IPS-18c (cell line): Measurements from ENCODE around the gene ATP2B2.

ENCODE experiments used
- H3K4me3 ChIP-seq: 2 replicates; pipeline ENCODE4 v1.7.0; 2013; ENCODE audit warnings: low read depth, mild to moderate bottlenecking, low read length, moderate library complexity; ENCODE audit not compliant: insufficient read depth
- H3K9me3 ChIP-seq: one replicate; pipeline ENCODE4 v1.6.1; 2013; ENCODE audit warnings: mild to moderate bottlenecking, low read length, moderate library complexity; ENCODE audit not compliant: control insufficient read depth, insufficient read depth

Gene ATP2B2

DNA sequence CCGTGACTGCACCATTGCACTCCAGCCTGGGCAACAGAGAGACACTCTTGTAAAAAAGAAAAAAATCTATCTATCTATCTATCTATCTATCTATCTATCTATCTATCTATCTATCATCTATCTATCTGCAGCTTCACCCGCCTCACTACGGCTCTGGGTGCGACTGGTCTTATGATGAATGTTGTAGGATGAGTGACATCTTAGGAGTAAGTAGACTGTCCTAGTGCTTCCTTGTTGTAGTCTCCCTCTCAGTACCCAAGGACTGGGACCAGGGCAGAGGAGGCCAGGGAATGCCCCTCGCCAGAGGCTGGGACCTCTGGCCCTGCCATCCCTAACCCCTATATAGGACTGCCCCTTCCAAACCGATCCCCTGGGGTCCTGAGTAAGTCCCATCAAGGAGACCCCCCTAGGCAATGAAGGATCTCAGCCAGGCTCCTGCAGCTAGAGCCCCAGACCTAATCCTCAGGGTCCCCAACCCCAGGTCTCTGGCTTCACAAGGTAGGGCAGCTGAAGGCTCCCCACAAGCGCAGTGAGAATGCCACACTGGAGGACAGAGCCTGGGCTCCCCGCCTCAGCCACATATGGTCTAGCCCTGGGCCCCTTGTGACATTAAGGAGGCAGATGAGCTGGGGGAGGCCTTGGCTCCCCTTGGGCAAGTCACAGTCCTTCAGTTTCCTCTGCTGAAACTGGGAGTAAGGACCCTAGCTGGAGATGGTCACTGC is 183.6 kb downstream of the ATP2B2 start:
- H3K4me3 ChIP-seq = no peak overlapping the region
- no peaks in the 10 kb centered on the region for H3K9me3 ChIP-seq

- H3K9me3 ChIP-seq = no peaks in the 10 kb centered on the region
- peak overlapping the region; percentile 98 for H3K4me3 ChIP-seq
Measured at GRCh38 chr3:10320320-10320677, 185.1 kb downstream of the ATP2B2 start.

DNA sequence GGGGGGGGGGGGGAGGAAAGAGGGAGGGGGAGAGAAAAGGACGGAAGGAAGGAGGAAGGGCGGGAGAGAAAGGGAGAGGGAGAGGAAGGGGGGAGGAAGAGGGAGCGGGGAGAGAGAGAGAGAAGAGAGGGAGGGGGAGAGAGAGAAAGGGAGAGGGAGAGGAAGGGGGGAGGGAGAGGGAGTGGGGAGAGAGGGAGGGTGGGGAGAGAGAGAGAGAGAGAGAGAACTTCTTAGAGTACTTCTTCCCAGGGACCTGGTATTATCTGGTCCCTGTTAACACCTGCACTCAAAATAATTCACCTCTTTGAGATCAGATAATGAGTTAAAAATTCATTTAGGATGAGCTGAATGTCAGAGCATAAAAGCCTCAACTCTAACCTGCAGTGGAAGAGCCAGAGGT is 185.6 kb downstream of the ATP2B2 start:
- H3K4me3 ChIP-seq = peak overlapping the region; percentile 98

DNA sequence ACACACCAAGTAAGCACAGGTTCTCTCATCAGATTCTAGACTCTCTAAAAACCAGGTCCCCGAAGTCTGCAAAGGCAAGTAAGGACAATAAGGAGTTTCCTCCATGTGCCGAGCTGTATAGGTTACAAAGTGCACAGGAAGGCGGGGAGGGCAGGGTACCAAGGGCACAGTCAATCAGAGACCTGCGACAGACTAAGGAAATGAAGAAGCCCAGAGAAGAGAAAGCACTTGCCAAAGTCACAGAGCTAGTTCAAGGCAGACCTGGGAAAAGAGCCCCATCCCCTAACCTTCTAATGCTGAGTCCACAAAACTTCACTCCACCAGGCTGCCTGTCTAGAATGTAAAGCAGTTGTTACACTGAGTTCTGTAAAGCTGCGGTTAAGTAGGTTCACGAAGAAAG is 186.1 kb downstream of the ATP2B2 start:
- no peak overlapping the region for H3K4me3 ChIP-seq
- no peaks in the 10 kb centered on the region for H3K9me3 ChIP-seq

More for the DNA sequence above, 185.6 kb downstream of the ATP2B2 start:
- H3K9me3 ChIP-seq = no peaks in the 10 kb centered on the region

GRCh38 chr3:10317961-10318350 is 187.4 kb downstream of the ATP2B2 start:
- Histone ChIP-seq H3K4me3 (no peak overlapping the region), H3K9me3 (no peaks in the 10 kb centered on the region)

- H3K9me3 ChIP-seq = no peaks in the 10 kb centered on the region
- H3K4me3 ChIP-seq = no peak overlapping the region
Measured at GRCh38 chr3:10317311-10317960, 187.9 kb downstream of the ATP2B2 start.

GRCh38 chr3:10315771-10316344 is 189.5 kb downstream of the ATP2B2 start:
- H3K4me3 ChIP-seq = no peak overlapping the region

GRCh38 chr3:10315101-10315500 is 190.3 kb downstream of the ATP2B2 start:
- H3K4me3 ChIP-seq = no peak overlapping the region
- H3K9me3 ChIP-seq = no peaks in the 10 kb centered on the region

More at GRCh38 chr3:10315771-10316344, 189.5 kb downstream of the ATP2B2 start:
- no peaks in the 10 kb centered on the region for H3K9me3 ChIP-seq

- no peak overlapping the region for H3K4me3 ChIP-seq
- no peaks in the 10 kb centered on the region for H3K9me3 ChIP-seq
Measured at GRCh38 chr3:10312861-10313260, 192.5 kb downstream of the ATP2B2 start.

GRCh38 chr3:10312391-10312790 is 193.0 kb downstream of the ATP2B2 start:
- no peak overlapping the region for H3K4me3 ChIP-seq
- H3K9me3 ChIP-seq = no peaks in the 10 kb centered on the region

DNA sequence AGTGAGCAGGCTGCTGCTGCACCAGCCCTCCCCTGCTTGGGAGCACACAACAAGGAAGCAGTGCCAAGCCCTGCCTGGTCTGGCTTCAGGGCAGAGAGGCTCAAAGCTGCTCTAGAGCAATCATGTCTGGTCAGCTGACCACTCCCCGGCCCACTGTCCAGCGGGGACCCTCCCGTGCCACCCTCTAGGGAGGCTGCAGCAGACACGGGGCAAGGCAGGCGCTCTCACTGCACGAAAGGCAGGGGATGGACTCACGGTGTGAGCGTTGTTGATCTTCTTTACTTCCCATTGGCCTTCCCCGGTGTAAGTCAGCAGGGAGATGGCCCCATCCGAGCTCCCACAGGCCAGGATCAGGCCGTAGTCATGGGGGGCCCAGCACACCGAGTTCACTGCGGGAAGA is 193.7 kb downstream of the ATP2B2 start:
- Histone ChIP-seq H3K9me3 (no peaks in the 10 kb centered on the region), H3K4me3 (no peak overlapping the region)

- no peak overlapping the region for H3K4me3 ChIP-seq
- H3K9me3 ChIP-seq = no peaks in the 10 kb centered on the region
Measured at GRCh38 chr3:10310578-10310977, 194.8 kb downstream of the ATP2B2 start.

DNA sequence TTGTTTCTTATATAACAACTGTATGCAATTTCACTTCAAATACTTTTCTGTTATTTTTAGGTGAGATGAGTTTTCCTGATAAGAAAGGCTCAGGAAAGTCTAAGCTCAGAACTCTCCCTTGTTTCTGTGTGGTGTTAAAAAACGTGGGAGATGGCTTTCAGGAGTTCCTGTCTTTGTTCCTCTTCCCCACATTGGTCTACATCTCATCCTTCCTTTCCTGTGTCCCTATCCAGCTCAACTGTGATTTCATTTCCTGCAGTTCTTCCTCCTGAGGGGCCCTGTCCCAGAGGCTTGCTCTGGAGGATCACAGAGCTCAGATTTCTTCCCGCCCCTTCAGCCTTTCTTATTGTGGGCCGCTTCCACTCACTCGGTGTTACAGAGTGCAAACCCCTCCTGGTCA is 195.7 kb downstream of the ATP2B2 start:
- H3K4me3 ChIP-seq = no peak overlapping the region
- no peaks in the 10 kb centered on the region for H3K9me3 ChIP-seq

DNA sequence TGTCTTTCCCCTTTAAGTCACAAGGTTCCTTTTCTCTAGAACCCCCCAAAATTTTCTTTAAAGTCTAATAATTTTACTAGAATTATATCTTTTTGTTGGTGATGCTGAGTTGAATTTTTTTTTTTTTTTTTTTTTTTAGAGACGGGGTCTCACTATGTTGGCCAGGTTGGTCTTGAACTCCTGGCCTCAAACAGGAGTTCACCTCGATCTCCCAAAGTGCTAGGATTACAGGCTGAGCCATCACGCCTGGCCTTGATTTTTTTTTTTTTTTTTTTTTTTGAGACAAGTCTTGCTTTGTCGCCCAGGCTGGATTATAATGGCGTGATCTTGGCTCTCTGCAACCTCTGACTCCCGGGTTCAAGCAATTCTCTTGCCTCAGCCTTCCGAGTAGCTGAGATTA is 196.7 kb downstream of the ATP2B2 start:
- H3K4me3 ChIP-seq = no peak overlapping the region
- no peaks in the 10 kb centered on the region for H3K9me3 ChIP-seq

- H3K9me3 ChIP-seq = no peaks in the 10 kb centered on the region
- no peak overlapping the region for H3K4me3 ChIP-seq
Measured at GRCh38 chr3:10306156-10306555, 199.2 kb downstream of the ATP2B2 start.

GRCh38 chr3:10305331-10305902 is 200.0 kb downstream of the ATP2B2 start:
- Histone ChIP-seq H3K9me3 (no peaks in the 10 kb centered on the region), H3K4me3 (no peak overlapping the region)

GRCh38 chr3:10304905-10305304 is 200.5 kb downstream of the ATP2B2 start:
- Histone ChIP-seq H3K9me3 (no peaks in the 10 kb centered on the region), H3K4me3 (no peak overlapping the region)

DNA sequence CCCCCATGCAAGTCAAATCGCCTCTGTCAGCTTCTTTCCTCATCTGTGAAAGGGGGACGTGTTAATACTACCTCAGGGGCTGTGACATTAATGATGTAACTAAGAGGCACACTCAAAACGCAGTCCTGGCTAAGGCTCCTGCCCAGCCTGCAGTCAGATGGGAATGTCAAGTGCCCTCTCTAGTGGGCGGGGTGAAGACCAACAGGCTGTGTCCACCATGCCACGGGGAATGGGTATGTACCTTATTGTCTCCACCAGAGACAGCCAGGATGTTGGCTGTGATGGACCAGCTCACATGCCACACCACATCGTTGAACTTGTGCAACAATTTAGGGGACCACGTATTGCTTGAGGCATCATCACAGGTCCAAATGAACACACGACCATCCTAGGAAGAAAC is 201.6 kb downstream of the ATP2B2 start:
- Histone ChIP-seq H3K9me3 (no peaks in the 10 kb centered on the region), H3K4me3 (no peak overlapping the region)
